ENCODE results near the gene FRMD3. TPM values are rescaled to one million over a fixed set of nuclear protein-coding genes. Genes with fewer than 3 reads are reported as not detected.
"Not testable (repeated sequence)": the region's sequence is repeated elsewhere in the genome, so short reads cannot be mapped to it uniquely, and the experiment has no call there.

Gene FRMD3
- total RNA-seq, 1 donor from 2014 or later, result 8.0 TPM

- Mint-ChIP-seq H3K36me3 (no peaks in the 10 kb centered on the region), H3K9me3 (no peaks in the 10 kb centered on the region), H3K27me3 (no peaks in the 10 kb centered on the region), H3K27ac (no peak overlapping the region), H3K4me1 (ENCODE audit: unreplicated experiment) (peaks cover 1% of the 10 kb centered on the region), H3K4me3 (no peak overlapping the region)
- DNase-seq (ENCODE audit: extremely low spot score, unreplicated experiment), result no peak
- TF ChIP-seq CTCF (conservative IDR thresholded peaks at IDR 0.05), result no peak
These were observed 159.2 kb downstream of the FRMD3 start for GRCh38 chr9:83379045-83379444.

- peaks cover under 1% of the 10 kb centered on the region for H3K9me3 Mint-ChIP-seq
- H3K36me3 Mint-ChIP-seq, result no peaks in the 10 kb centered on the region
- no peak for DNase-seq (ENCODE audit: extremely low spot score, unreplicated experiment)
- H3K4me3 Mint-ChIP-seq, result no peak overlapping the region
- no peaks in the 10 kb centered on the region for H3K27me3 Mint-ChIP-seq
- TF ChIP-seq CTCF (conservative IDR thresholded peaks at IDR 0.05), result no peak
- H3K27ac Mint-ChIP-seq, result peak overlapping the region; percentile 11
- H3K4me1 Mint-ChIP-seq (ENCODE audit: unreplicated experiment), result peaks cover 15% of the 10 kb centered on the region
These were observed 165.2 kb downstream of the FRMD3 start for GRCh38 chr9:83372957-83373356.

- Mint-ChIP-seq H3K4me3 (no peak overlapping the region), H3K27me3 (no peaks in the 10 kb centered on the region), H3K36me3 (no peaks in the 10 kb centered on the region), H3K9me3 (peaks cover 4% of the 10 kb centered on the region), H3K4me1 (ENCODE audit: unreplicated experiment) (no peaks in the 10 kb centered on the region), H3K27ac (no peak overlapping the region)
- no peak for DNase-seq (ENCODE audit: extremely low spot score, unreplicated experiment)
- TF ChIP-seq CTCF (conservative IDR thresholded peaks at IDR 0.05), result no peak
These were observed 170.9 kb downstream of the FRMD3 start for GRCh38 chr9:83367326-83367725.

GRCh38 chr9:83362341-83362995 lies 175.7 kb downstream of the FRMD3 start:
- H3K9me3 Mint-ChIP-seq, result no peaks in the 10 kb centered on the region
- no peaks in the 10 kb centered on the region for H3K4me1 Mint-ChIP-seq (ENCODE audit: unreplicated experiment)
- no peak overlapping the region for H3K27ac Mint-ChIP-seq
- H3K4me3 Mint-ChIP-seq, result no peak overlapping the region
- no peak for TF ChIP-seq CTCF (conservative IDR thresholded peaks at IDR 0.05)
- no peak for DNase-seq (ENCODE audit: extremely low spot score, unreplicated experiment)
- H3K27me3 Mint-ChIP-seq, result no peaks in the 10 kb centered on the region
- H3K36me3 Mint-ChIP-seq, result no peaks in the 10 kb centered on the region

- H3K4me1 Mint-ChIP-seq (ENCODE audit: unreplicated experiment), result peaks cover 5% of the 10 kb centered on the region
- H3K9me3 Mint-ChIP-seq, result peaks cover 6% of the 10 kb centered on the region
- DNase-seq (ENCODE audit: extremely low spot score, unreplicated experiment), result no peak
- no peak overlapping the region for H3K4me3 Mint-ChIP-seq
- no peaks in the 10 kb centered on the region for H3K27me3 Mint-ChIP-seq
- no peak overlapping the region for H3K27ac Mint-ChIP-seq
- no peaks in the 10 kb centered on the region for H3K36me3 Mint-ChIP-seq
- TF ChIP-seq CTCF (conservative IDR thresholded peaks at IDR 0.05), result no peak
These were observed 179.2 kb downstream of the FRMD3 start for GRCh38 chr9:83359039-83359438.

- not testable (repeated sequence) for H3K27ac Mint-ChIP-seq; H3K4me3 Mint-ChIP-seq; H3K27me3 Mint-ChIP-seq; H3K36me3 Mint-ChIP-seq; DNase-seq (ENCODE audit: extremely low spot score, unreplicated experiment); H3K9me3 Mint-ChIP-seq; H3K4me1 Mint-ChIP-seq (ENCODE audit: unreplicated experiment)
These were observed 179.7 kb downstream of the FRMD3 start for GRCh38 chr9:83358493-83358892.
